Effector memory CD4-positive, alpha-beta T cell (primary cell): ENCODE measurements around the gene BNIP5.

ENCODE experiments used
- DNase-seq, 3 donors: peaks; one replicate each; pipeline ENCODE4 v3.0.0-alpha.2; 2020
- H3K27ac ChIP-seq: 2 replicates; pipeline ENCODE4 v1.7.0; 2013; ENCODE audit warnings: mild to moderate bottlenecking, low read length, moderate library complexity; ENCODE audit not compliant: insufficient read depth, poor library complexity, severe bottlenecking
- H3K27me3 ChIP-seq: replicated peaks from 2 replicates; pipeline ENCODE4 v1.7.0; 2013; ENCODE audit warnings: mild to moderate bottlenecking, low read length; ENCODE audit not compliant: insufficient read depth, control insufficient read depth, poor library complexity, severe bottlenecking
- H3K36me3 ChIP-seq: 2 replicates; pipeline ENCODE4 v1.7.0; 2013; ENCODE audit warnings: mild to moderate bottlenecking, low read length, moderate library complexity; ENCODE audit not compliant: control insufficient read depth, insufficient read depth
- H3K4me1 ChIP-seq: 2 replicates; pipeline ENCODE4 v1.7.0; 2013; ENCODE audit warnings: low read length, mild to moderate bottlenecking; ENCODE audit not compliant: control insufficient read depth, insufficient read depth, poor library complexity, severe bottlenecking
- H3K4me3 ChIP-seq: 2 replicates; pipeline ENCODE4 v1.7.0; 2013; ENCODE audit warnings: low read length, low read depth, mild to moderate bottlenecking; ENCODE audit not compliant: insufficient read depth, poor library complexity, severe bottlenecking
- H3K9me3 ChIP-seq: 2 replicates; pipeline ENCODE4 v1.7.0; 2013; ENCODE audit warnings: mild to moderate bottlenecking, low read length, moderate library complexity; ENCODE audit not compliant: control insufficient read depth
- total RNA-seq, 3 donors: gene quantifications; one replicate each; lab custom pipeline; 2026; lab: John Stamatoyannopoulos, UW

Gene BNIP5
- total RNA-seq = 0 reads per million in 3 donors

DNA sequence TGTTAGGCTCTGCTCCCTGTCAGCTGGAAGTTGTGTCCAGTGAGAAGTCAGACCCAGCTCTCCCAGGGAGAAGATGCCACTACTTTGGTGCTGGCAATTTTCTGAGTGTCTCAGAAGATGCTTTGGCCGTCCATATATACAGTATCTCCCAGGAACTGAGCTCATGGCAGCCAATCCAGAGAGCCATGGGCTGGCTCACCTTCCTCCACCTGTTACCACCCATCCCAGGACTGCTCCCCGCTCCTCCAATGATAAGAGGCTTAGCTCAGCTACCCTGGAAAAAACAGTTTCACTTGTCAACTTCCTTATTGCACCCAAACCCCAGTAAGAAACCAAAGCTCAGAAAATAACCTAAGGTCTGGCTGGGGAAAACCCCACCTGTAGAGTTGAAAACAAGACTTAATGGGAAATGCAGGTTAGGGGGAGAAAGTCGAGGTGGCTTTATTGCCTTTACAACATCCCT lies at the start of gene BNIP5:
BNIP5 (minus strand) TSS at position 110 of the 463 bp plus-strand sequence. CDS start 6,198 bp downstream, outside the sequence.
- H3K4me1 ChIP-seq = no peaks in the 10 kb centered on the region
- no peak for DNase-seq
- no peaks in the 10 kb centered on the region for H3K9me3 ChIP-seq
- H3K36me3 ChIP-seq = no peaks in the 10 kb centered on the region
- no peak within 1 kb of the TSS for H3K4me3 ChIP-seq
- H3K27ac ChIP-seq = no peak within 1 kb of the TSS
- no peaks in the 10 kb centered on the region for H3K27me3 ChIP-seq

DNA sequence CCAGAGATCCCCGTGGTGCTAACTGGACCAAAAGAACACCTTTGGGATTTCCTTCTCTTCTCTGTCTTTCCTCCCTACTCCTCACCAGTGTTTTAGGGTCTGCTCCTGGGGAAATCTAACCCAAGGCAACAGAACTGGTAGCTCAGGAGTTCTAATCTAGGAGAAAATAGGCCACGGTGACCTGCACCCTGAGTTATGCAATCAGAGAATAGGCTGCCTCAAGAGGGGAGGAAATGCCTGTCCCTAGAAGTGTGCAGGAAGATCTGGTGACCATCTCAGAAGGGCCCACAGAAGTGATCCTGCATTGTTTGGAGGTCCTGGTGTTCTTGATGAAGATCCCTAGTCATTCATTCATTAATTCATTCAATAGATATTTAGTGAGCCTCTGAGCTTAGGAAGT lies 47.4 kb upstream of the BNIP5 start:
- Histone ChIP-seq H3K4me1 (peaks cover 10% of the 10 kb centered on the region), H3K27me3 (peaks cover 6% of the 10 kb centered on the region), H3K27ac (no peak overlapping the region), H3K4me3 (no peak overlapping the region), H3K36me3 (no peaks in the 10 kb centered on the region), H3K9me3 (no peaks in the 10 kb centered on the region)
- no peak for DNase-seq

GRCh38 chr6:36383606-36384005 lies 46.9 kb upstream of the BNIP5 start:
- no peak for DNase-seq
- peaks cover 6% of the 10 kb centered on the region for H3K27me3 ChIP-seq
- H3K4me3 ChIP-seq = no peak overlapping the region
- H3K4me1 ChIP-seq = peaks cover 10% of the 10 kb centered on the region
- no peaks in the 10 kb centered on the region for H3K36me3 ChIP-seq
- H3K27ac ChIP-seq = no peak overlapping the region
- no peaks in the 10 kb centered on the region for H3K9me3 ChIP-seq

- Histone ChIP-seq H3K36me3 (no peaks in the 10 kb centered on the region), H3K27ac (no peak overlapping the region), H3K4me1 (peaks cover 6% of the 10 kb centered on the region), H3K9me3 (no peaks in the 10 kb centered on the region), H3K4me3 (no peak overlapping the region), H3K27me3 (peaks cover 6% of the 10 kb centered on the region)
- no peak for DNase-seq
Observed at GRCh38 chr6:36382976-36383375, 46.3 kb upstream of the BNIP5 start.

DNA sequence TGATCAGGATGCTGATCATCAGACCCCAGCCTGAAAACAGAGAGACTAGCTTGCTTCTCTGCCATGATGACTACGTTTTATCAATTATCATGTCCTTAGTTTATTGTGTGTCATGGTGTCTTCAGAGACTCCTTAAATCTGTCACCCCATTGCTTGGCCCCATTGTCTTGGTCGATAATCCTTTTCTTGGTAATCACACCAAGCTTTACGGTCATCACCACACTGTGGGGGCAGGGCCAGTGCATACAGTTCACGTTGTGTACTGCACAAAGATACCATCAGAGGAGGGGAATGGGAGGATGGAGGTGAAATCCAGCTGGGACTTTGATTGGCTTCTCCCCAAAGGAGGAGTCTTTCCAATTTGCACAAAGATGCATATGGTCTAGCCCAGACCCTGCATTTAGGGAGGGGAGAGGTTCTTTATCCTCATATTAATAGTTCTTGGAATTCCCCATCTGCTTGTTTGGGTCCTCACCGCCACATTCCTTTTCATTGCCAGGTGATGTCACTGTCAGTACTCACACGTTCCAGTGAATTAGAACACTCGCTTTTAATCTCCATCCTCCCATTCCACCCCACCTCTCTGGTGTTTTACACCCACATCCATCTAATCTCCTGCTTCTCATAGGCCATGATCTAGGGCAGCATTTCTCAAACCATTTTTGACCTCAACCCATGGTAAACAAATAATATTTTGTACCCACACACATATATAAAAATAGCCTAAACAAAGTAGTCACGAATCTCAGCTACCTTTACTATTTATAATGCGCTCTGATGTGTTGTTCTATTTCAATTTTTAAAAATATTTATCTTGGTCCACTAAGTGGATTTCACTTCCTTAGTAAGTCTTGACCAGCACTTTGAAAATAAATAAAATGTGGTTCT lies 45.1 kb upstream of the BNIP5 start:
- Histone ChIP-seq H3K9me3 (no peaks in the 10 kb centered on the region), H3K27ac (no peak overlapping the region), H3K36me3 (no peaks in the 10 kb centered on the region), H3K4me1 (peaks cover 4% of the 10 kb centered on the region), H3K27me3 (no peaks in the 10 kb centered on the region), H3K4me3 (no peak overlapping the region)
- DNase-seq = no peak

- Histone ChIP-seq H3K9me3 (no peaks in the 10 kb centered on the region), H3K4me1 (no peaks in the 10 kb centered on the region), H3K27ac (no peak overlapping the region), H3K27me3 (no peaks in the 10 kb centered on the region), H3K4me3 (no peak overlapping the region), H3K36me3 (no peaks in the 10 kb centered on the region)
- DNase-seq = no peak
Observed at GRCh38 chr6:36380166-36380565, 43.5 kb upstream of the BNIP5 start.

GRCh38 chr6:36378936-36379335 lies 42.2 kb upstream of the BNIP5 start:
- Histone ChIP-seq H3K27me3 (no peaks in the 10 kb centered on the region), H3K4me1 (no peaks in the 10 kb centered on the region), H3K9me3 (no peaks in the 10 kb centered on the region), H3K36me3 (no peaks in the 10 kb centered on the region), H3K27ac (no peak overlapping the region), H3K4me3 (no peak overlapping the region)
- DNase-seq = no peak

DNA sequence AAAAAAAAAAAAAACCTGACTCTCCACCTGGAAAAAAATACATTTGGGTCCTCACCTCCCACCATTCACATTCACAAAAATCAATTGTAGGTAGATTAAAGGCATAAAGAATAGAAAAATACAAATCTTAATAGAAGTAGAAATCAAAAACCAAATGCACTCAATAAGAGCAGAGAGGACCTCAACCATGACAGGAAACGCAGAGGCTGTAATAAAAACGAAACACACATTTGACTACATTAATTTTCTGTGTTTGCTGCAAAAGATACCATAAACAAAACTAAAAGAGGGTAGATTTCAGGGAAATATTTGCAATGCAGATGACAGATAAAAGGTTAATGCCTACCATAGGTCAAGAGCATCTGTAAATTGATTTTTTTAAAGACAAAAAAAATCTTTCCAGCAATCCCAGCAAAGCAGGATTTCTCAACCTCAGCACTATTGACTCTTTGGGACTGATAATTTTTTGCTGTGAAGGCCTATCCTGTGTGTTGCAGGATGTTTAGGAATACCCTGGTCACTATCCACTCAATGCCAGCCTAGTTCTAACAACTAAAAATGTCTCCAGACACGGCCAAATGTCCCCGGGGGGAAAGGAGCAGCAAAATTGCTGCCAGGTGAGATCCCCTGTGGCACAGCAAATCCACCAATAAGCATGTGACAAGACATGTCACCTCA lies 41.7 kb upstream of the BNIP5 start:
- Histone ChIP-seq H3K27me3 (no peaks in the 10 kb centered on the region), H3K27ac (no peak overlapping the region), H3K4me3 (no peak overlapping the region), H3K36me3 (no peaks in the 10 kb centered on the region), H3K4me1 (no peaks in the 10 kb centered on the region), H3K9me3 (no peaks in the 10 kb centered on the region)
- DNase-seq = no peak

GRCh38 chr6:36377594-36377993 lies 40.9 kb upstream of the BNIP5 start:
- Histone ChIP-seq H3K27me3 (no peaks in the 10 kb centered on the region), H3K36me3 (no peaks in the 10 kb centered on the region)

GRCh38 chr6:36376742-36377141 lies 40.1 kb upstream of the BNIP5 start:
- H3K4me3 ChIP-seq = no peak overlapping the region
- H3K36me3 ChIP-seq = no peaks in the 10 kb centered on the region
- no peaks in the 10 kb centered on the region for H3K27me3 ChIP-seq
- no peaks in the 10 kb centered on the region for H3K9me3 ChIP-seq
- no peak for DNase-seq
- no peaks in the 10 kb centered on the region for H3K4me1 ChIP-seq
- no peak overlapping the region for H3K27ac ChIP-seq

More at GRCh38 chr6:36377594-36377993, 40.9 kb upstream of the BNIP5 start:
- Histone ChIP-seq H3K4me3 (no peak overlapping the region), H3K4me1 (no peaks in the 10 kb centered on the region), H3K9me3 (no peaks in the 10 kb centered on the region), H3K27ac (no peak overlapping the region)
- DNase-seq = no peak
